Measurements from ENCODE around the gene SAMD8.
"Not testable (repeated sequence)": the region's sequence is repeated elsewhere in the genome, so short reads cannot be mapped to it uniquely, and the experiment has no call there.

SAMD8 gene

GRCh38 chr10:75117995-75118394 is 6.5 kb downstream of the SAMD8 start:
- TF ChIP-seq CTCF (IDR thresholded peaks at IDR 0.05; ENCODE audit: insufficient read depth, missing control alignments): no peak
- DNase-seq (ENCODE audit: insufficient read length, low spot score) (no peak), FAIRE-seq (no peak)

GRCh38 chr10:75119444-75120066 is 8.1 kb downstream of the SAMD8 start:
- not testable (repeated sequence) for FAIRE-seq; DNase-seq (ENCODE audit: insufficient read length, low spot score)

GRCh38 chr10:75121322-75121721 is 9.9 kb downstream of the SAMD8 start:
- FAIRE-seq (no peak), DNase-seq (ENCODE audit: insufficient read length, low spot score) (no peak)

GRCh38 chr10:75122505-75122904 is 11.0 kb downstream of the SAMD8 start:
- FAIRE-seq: no peak
- no peak for DNase-seq (ENCODE audit: insufficient read length, low spot score)
- TF ChIP-seq CTCF (IDR thresholded peaks at IDR 0.05; ENCODE audit: insufficient read depth, missing control alignments): no peak

More at GRCh38 chr10:75121322-75121721, 9.9 kb downstream of the SAMD8 start:
- TF ChIP-seq CTCF (IDR thresholded peaks at IDR 0.05; ENCODE audit: insufficient read depth, missing control alignments): no peak

- FAIRE-seq (no peak), DNase-seq (ENCODE audit: insufficient read length, low spot score) (no peak)
- no peak for TF ChIP-seq CTCF (IDR thresholded peaks at IDR 0.05; ENCODE audit: insufficient read depth, missing control alignments)
These were observed 11.7 kb downstream of the SAMD8 start for GRCh38 chr10:75123088-75123682.

GRCh38 chr10:75126277-75126676 is 14.8 kb downstream of the SAMD8 start:
- FAIRE-seq: no peak
- TF ChIP-seq CTCF (IDR thresholded peaks at IDR 0.05; ENCODE audit: insufficient read depth, missing control alignments): no peak
- no peak for DNase-seq (ENCODE audit: insufficient read length, low spot score)

GRCh38 chr10:75127471-75127870 is 16.0 kb downstream of the SAMD8 start:
- TF ChIP-seq CTCF (IDR thresholded peaks at IDR 0.05; ENCODE audit: insufficient read depth, missing control alignments): no peak
- DNase-seq (ENCODE audit: insufficient read length, low spot score) (no peak), FAIRE-seq (no peak)

GRCh38 chr10:75128985-75129384 is 17.5 kb downstream of the SAMD8 start:
- not testable (repeated sequence) for DNase-seq (ENCODE audit: insufficient read length, low spot score); FAIRE-seq
